Upper lobe of right lung (tissue), 1 donor: Measurements from ENCODE around the gene PARD3B. TPM values are rescaled to one million over a fixed set of nuclear protein-coding genes. Genes with fewer than 3 reads are reported as not detected.

Source experiments
- ATAC-seq: fragments of 200-7000 bp; cut with Tn5 transposase; one replicate; pipeline ENCODE4 v1.9.1; 2020; ENCODE audit warnings: mild to moderate bottlenecking, moderate library complexity
- DNase-seq: peaks from one replicate; pipeline ENCODE4 v3.0.0-alpha.2; 2020
- H3K27ac ChIP-seq: fragments of 200-600 bp; one replicate; pipeline ENCODE4 v1.8.0; 2022
- H3K27me3 ChIP-seq: fragments of 200-600 bp; one replicate; pipeline ENCODE4 v1.8.0; 2022; ENCODE audit warnings: mild to moderate bottlenecking
- H3K36me3 ChIP-seq: fragments of 200-600 bp; one replicate; pipeline ENCODE4 v1.8.0; 2022
- H3K4me1 ChIP-seq: fragments of 200-600 bp; one replicate; pipeline ENCODE4 v1.8.0; 2022
- H3K4me3 ChIP-seq: fragments of 200-600 bp; one replicate; pipeline ENCODE4 v1.8.0; 2022; ENCODE audit warnings: mild to moderate bottlenecking
- H3K9me3 ChIP-seq: fragments of 200-600 bp; one replicate; pipeline ENCODE4 v1.8.0; 2022
- intact Hi-C: fragments of 100-400 bp; cut with DNase I; formaldehyde crosslinking; loops from one replicate; pipeline ENCODE4 v1.11.0; 2022
- total RNA-seq: library from RNA; stranded (reverse); fragmentation: NEBNext Ultra II Directional; extraction: Animal tissue kit (Norgen Biotek cat#: 25700); gene quantifications from one replicate; pipeline ENCODE4 v1.2.1, GENCODE V29; 2021
- TF ChIP-seq, protein P1 (sequence below): fragments of 200-600 bp; IDR thresholded peaks from one replicate; pipeline ENCODE4 v1.8.0; 2022; ENCODE audit warnings: antibody characterized with exemption
- donor health status: DM: no; HTN: yes; CAD: no; lungs with severe emphysema.

PARD3B gene
- total RNA-seq, 1 donor from 2014 or later: 32.5 TPM

DNA sequence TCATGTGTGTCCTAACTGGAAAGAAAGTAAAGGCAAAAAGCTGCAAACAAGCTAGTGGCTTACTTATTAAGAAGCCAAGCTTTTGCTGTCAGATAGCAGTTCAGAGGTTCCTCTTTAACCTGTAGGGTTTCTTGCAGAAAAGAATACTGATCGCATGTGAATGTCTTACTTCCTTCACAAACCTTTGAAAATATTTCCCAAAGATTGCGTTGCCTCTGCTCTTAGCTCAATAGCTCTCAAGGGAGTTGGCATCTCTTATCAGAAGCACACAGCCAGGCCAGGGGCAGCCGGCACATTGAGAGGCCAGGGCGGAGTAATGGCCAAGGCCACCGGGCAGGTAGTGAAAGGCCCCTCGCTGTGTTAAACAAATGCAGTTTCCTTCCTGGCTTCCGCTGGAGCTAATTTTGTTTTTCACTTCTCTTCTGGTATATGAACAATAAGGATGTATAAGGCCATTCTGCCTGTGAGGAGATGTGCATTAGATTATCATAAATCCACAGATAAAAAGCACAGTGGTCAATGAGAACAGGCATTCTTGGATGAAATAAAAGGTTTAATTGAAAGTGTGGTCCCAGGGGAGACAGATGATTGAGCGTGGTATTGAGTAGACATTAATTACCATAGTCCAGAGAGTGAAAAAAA is 594.7 kb downstream of the PARD3B start:
- ATAC-seq (peak; percentile 91), DNase-seq (peak; percentile 75)
- TF ChIP-seq, protein P1, sequence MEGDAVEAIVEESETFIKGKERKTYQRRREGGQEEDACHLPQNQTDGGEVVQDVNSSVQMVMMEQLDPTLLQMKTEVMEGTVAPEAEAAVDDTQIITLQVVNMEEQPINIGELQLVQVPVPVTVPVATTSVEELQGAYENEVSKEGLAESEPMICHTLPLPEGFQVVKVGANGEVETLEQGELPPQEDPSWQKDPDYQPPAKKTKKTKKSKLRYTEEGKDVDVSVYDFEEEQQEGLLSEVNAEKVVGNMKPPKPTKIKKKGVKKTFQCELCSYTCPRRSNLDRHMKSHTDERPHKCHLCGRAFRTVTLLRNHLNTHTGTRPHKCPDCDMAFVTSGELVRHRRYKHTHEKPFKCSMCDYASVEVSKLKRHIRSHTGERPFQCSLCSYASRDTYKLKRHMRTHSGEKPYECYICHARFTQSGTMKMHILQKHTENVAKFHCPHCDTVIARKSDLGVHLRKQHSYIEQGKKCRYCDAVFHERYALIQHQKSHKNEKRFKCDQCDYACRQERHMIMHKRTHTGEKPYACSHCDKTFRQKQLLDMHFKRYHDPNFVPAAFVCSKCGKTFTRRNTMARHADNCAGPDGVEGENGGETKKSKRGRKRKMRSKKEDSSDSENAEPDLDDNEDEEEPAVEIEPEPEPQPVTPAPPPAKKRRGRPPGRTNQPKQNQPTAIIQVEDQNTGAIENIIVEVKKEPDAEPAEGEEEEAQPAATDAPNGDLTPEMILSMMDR: no peak
- intact Hi-C loops: no loop called here
- no peaks in the 10 kb centered on the region for H3K27me3 ChIP-seq
- H3K4me1 ChIP-seq: no peaks in the 10 kb centered on the region
- no peak overlapping the region for H3K4me3 ChIP-seq
- H3K9me3 ChIP-seq: no peaks in the 10 kb centered on the region
- no peak overlapping the region for H3K27ac ChIP-seq
- H3K36me3 ChIP-seq: no peaks in the 10 kb centered on the region

GRCh38 chr2:205141381-205141780 is 596.1 kb downstream of the PARD3B start:
- intact Hi-C loops: no loop called here
- TF ChIP-seq, protein P1: no peak
- ATAC-seq (no peak), DNase-seq (no peak)
- no peak overlapping the region for H3K27ac ChIP-seq
- no peaks in the 10 kb centered on the region for H3K4me1 ChIP-seq
- no peak overlapping the region for H3K4me3 ChIP-seq
- no peaks in the 10 kb centered on the region for H3K27me3 ChIP-seq
- no peaks in the 10 kb centered on the region for H3K36me3 ChIP-seq
- H3K9me3 ChIP-seq: no peaks in the 10 kb centered on the region

- TF ChIP-seq, protein P1: no peak
- intact Hi-C loops: no loop called here
Measured at GRCh38 chr2:205145888-205146287, 600.6 kb downstream of the PARD3B start.

DNA sequence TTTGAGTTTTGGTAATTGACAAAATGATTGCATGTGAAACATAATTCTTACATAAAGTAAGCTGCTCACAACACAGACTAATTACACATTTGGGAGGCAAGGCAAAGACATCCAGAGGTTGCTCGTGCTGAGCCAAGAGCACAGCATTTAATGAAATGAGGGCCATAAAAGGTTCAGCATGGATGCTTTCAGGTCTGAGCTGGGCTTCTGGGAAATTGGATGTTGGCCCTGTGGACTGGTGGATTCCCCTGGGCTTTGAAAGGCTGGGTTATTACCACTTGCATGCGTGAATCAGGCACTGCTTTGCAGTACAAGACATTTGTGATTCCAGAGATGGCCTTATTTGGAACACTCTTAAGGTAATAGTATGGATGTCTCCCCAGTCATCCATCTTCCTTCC is 603.5 kb downstream of the PARD3B start:
- intact Hi-C loops: no loop called here
- H3K27ac ChIP-seq: no peak overlapping the region
- H3K27me3 ChIP-seq: no peaks in the 10 kb centered on the region
- no peaks in the 10 kb centered on the region for H3K9me3 ChIP-seq
- H3K4me3 ChIP-seq: no peak overlapping the region
- H3K4me1 ChIP-seq: no peaks in the 10 kb centered on the region
- TF ChIP-seq, protein P1: no peak
- DNase-seq (no peak), ATAC-seq (no peak)
- no peaks in the 10 kb centered on the region for H3K36me3 ChIP-seq

More at GRCh38 chr2:205145888-205146287, 600.6 kb downstream of the PARD3B start:
- H3K4me3 ChIP-seq: no peak overlapping the region
- DNase-seq (no peak), ATAC-seq (no peak)
- no peak overlapping the region for H3K27ac ChIP-seq
- H3K36me3 ChIP-seq: no peaks in the 10 kb centered on the region
- no peaks in the 10 kb centered on the region for H3K9me3 ChIP-seq
- no peaks in the 10 kb centered on the region for H3K27me3 ChIP-seq
- H3K4me1 ChIP-seq: no peaks in the 10 kb centered on the region

DNA sequence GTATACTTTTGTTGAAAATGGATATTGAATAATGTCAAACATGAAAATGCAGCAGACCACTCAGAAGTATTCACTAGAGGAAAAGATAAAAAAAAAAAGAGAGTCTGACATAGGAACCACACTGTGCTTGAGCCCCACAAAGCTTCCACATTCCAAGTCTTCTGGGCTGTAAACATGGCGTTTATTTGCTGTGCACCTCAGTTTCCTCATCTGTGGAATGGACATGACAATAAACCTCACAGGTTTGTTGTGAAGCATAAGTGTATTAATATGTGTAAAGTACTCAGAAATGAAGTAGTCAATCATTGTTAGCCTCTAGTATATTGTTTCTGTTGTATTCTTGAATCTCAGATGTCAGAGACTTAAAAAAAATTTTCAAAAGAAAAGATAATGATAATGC is 611.2 kb downstream of the PARD3B start:
- Histone ChIP-seq H3K9me3 (no peaks in the 10 kb centered on the region), H3K27ac (no peak overlapping the region), H3K36me3 (no peaks in the 10 kb centered on the region), H3K4me3 (no peak overlapping the region), H3K4me1 (no peaks in the 10 kb centered on the region), H3K27me3 (no peaks in the 10 kb centered on the region)
- DNase-seq (no peak), ATAC-seq (no peak)
- TF ChIP-seq, protein P1: no peak
- intact Hi-C loops: no loop called here

DNA sequence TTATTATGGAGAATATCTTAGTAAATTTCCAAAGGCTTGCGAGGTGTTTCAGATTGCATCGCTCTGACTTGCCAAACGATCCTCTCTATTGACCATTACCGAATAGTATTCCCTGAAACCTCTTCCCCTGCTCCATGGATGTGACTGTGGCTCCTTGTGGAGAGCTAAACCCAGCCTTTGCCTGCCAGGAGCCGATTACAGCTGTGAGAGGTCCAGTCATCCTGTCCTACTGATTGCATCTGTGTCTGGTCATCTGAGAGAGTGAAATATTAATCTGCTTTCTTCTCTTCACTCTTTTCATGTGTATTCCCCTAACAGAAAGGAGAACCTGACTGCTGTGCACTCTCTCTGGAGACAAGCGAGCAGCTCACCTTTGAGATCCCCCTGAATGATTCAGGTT is 613.1 kb downstream of the PARD3B start:
- H3K27ac ChIP-seq: no peak overlapping the region
- ATAC-seq (no peak), DNase-seq (no peak)
- TF ChIP-seq, protein P1: no peak
- no peak overlapping the region for H3K4me3 ChIP-seq
- no peaks in the 10 kb centered on the region for H3K4me1 ChIP-seq
- H3K27me3 ChIP-seq: no peaks in the 10 kb centered on the region
- no peaks in the 10 kb centered on the region for H3K9me3 ChIP-seq
- H3K36me3 ChIP-seq: no peaks in the 10 kb centered on the region
- intact Hi-C loops: no loop called here
